ENCODE results near the gene PSD4. TPM values are rescaled to one million over a fixed set of nuclear protein-coding genes. Genes with fewer than 3 reads are reported as not detected.

PSD4 gene
- total RNA-seq, 1 donor from 2014 or later, result 319 TPM

- H3K27ac Mint-ChIP-seq, result no peak overlapping the region
- DNase-seq (ENCODE audit: low spot score), result no peak
- no peak overlapping the region for H3K4me3 Mint-ChIP-seq (ENCODE audit: low read depth)
- H3K4me1 Mint-ChIP-seq (ENCODE audit: low read depth), result peaks cover 19% of the 10 kb centered on the region
- intact Hi-C loops (cut with micrococcal nuclease), result no loop called here
- peaks cover 3% of the 10 kb centered on the region for H3K36me3 Mint-ChIP-seq (ENCODE audit: low read depth)
- H3K9me3 Mint-ChIP-seq, result no peaks in the 10 kb centered on the region
- H3K27me3 Mint-ChIP-seq (ENCODE audit: low read depth), result peaks cover 12% of the 10 kb centered on the region
Measured at GRCh38 chr2:113155331-113155730, 18.4 kb upstream of the PSD4 start.

GRCh38 chr2:113156278-113157117, 17.3 kb upstream of the PSD4 start:
- no peak for DNase-seq (ENCODE audit: low spot score)
- H3K9me3 Mint-ChIP-seq, result no peaks in the 10 kb centered on the region
- peaks cover 12% of the 10 kb centered on the region for H3K27me3 Mint-ChIP-seq (ENCODE audit: low read depth)
- H3K4me1 Mint-ChIP-seq (ENCODE audit: low read depth), result peaks cover 19% of the 10 kb centered on the region
- H3K4me3 Mint-ChIP-seq (ENCODE audit: low read depth), result peak overlapping the region; percentile 64
- H3K27ac Mint-ChIP-seq, result peak overlapping the region; percentile 38
- peaks cover 3% of the 10 kb centered on the region for H3K36me3 Mint-ChIP-seq (ENCODE audit: low read depth)
- intact Hi-C loops (cut with micrococcal nuclease), result loop anchor here (2.0 kb wide), 1 partner anchor 18 kb away; no protein-coding TSS in a partner anchor

GRCh38 chr2:113157118-113157896, 16.5 kb upstream of the PSD4 start:
- intact Hi-C loops (cut with micrococcal nuclease), result loop anchor here (2.0 kb wide), 1 partner anchor 17 kb away; no protein-coding TSS in a partner anchor
- Mint-ChIP-seq H3K4me3 (ENCODE audit: low read depth) (peak overlapping the region; percentile 84), H3K27ac (peak overlapping the region; percentile 38), H3K27me3 (ENCODE audit: low read depth) (peaks cover 12% of the 10 kb centered on the region), H3K9me3 (no peaks in the 10 kb centered on the region), H3K36me3 (ENCODE audit: low read depth) (peaks cover 3% of the 10 kb centered on the region), H3K4me1 (ENCODE audit: low read depth) (peaks cover 19% of the 10 kb centered on the region)
- no peak for DNase-seq (ENCODE audit: low spot score)

GRCh38 chr2:113157897-113158753, 15.6 kb upstream of the PSD4 start:
- Mint-ChIP-seq H3K4me1 (ENCODE audit: low read depth) (peaks cover 26% of the 10 kb centered on the region), H3K9me3 (no peaks in the 10 kb centered on the region), H3K27me3 (ENCODE audit: low read depth) (peaks cover 11% of the 10 kb centered on the region), H3K36me3 (ENCODE audit: low read depth) (peaks cover 3% of the 10 kb centered on the region), H3K27ac (peak overlapping the region; percentile 80), H3K4me3 (ENCODE audit: low read depth) (peak overlapping the region; percentile 84)
- no peak for DNase-seq (ENCODE audit: low spot score)
- intact Hi-C loops (cut with micrococcal nuclease), result loop anchor here (1.0 to 2.0 kb wide), 3 partner anchors 9 to 19 kb away; no protein-coding TSS in a partner anchor

GRCh38 chr2:113158884-113159553, 14.8 kb upstream of the PSD4 start:
- Mint-ChIP-seq H3K27me3 (ENCODE audit: low read depth) (peaks cover 11% of the 10 kb centered on the region), H3K4me1 (ENCODE audit: low read depth) (peaks cover 26% of the 10 kb centered on the region), H3K4me3 (ENCODE audit: low read depth) (no peak overlapping the region), H3K27ac (no peak overlapping the region), H3K9me3 (no peaks in the 10 kb centered on the region), H3K36me3 (ENCODE audit: low read depth) (peaks cover 3% of the 10 kb centered on the region)
- DNase-seq (ENCODE audit: low spot score), result no peak
- intact Hi-C loops (cut with micrococcal nuclease), result loop anchor here (1.0 to 2.0 kb wide), 2 partner anchors 8 to 20 kb away; no protein-coding TSS in a partner anchor

GRCh38 chr2:113160248-113160647, 13.5 kb upstream of the PSD4 start:
- H3K4me3 Mint-ChIP-seq (ENCODE audit: low read depth), result no peak overlapping the region
- no peak for DNase-seq (ENCODE audit: low spot score)
- intact Hi-C loops (cut with micrococcal nuclease), result no loop called here
- peaks cover 32% of the 10 kb centered on the region for H3K4me1 Mint-ChIP-seq (ENCODE audit: low read depth)
- no peaks in the 10 kb centered on the region for H3K9me3 Mint-ChIP-seq
- H3K27me3 Mint-ChIP-seq (ENCODE audit: low read depth), result peaks cover 3% of the 10 kb centered on the region
- peaks cover 3% of the 10 kb centered on the region for H3K36me3 Mint-ChIP-seq (ENCODE audit: low read depth)
- H3K27ac Mint-ChIP-seq, result no peak overlapping the region

GRCh38 chr2:113160962-113161361, 12.8 kb upstream of the PSD4 start:
- Mint-ChIP-seq H3K4me1 (ENCODE audit: low read depth) (peaks cover 32% of the 10 kb centered on the region), H3K9me3 (no peaks in the 10 kb centered on the region), H3K27ac (no peak overlapping the region), H3K4me3 (ENCODE audit: low read depth) (no peak overlapping the region), H3K36me3 (ENCODE audit: low read depth) (peaks cover 3% of the 10 kb centered on the region), H3K27me3 (ENCODE audit: low read depth) (no peaks in the 10 kb centered on the region)
- DNase-seq (ENCODE audit: low spot score), result no peak
- intact Hi-C loops (cut with micrococcal nuclease), result no loop called here

- H3K4me1 Mint-ChIP-seq (ENCODE audit: low read depth), result peaks cover 30% of the 10 kb centered on the region
- no peak overlapping the region for H3K4me3 Mint-ChIP-seq (ENCODE audit: low read depth)
- intact Hi-C loops (cut with micrococcal nuclease), result no loop called here
- no peak for DNase-seq (ENCODE audit: low spot score)
- no peaks in the 10 kb centered on the region for H3K9me3 Mint-ChIP-seq
- no peaks in the 10 kb centered on the region for H3K27me3 Mint-ChIP-seq (ENCODE audit: low read depth)
- H3K27ac Mint-ChIP-seq, result no peak overlapping the region
- H3K36me3 Mint-ChIP-seq (ENCODE audit: low read depth), result peaks cover 3% of the 10 kb centered on the region
Measured at GRCh38 chr2:113162173-113162572, 11.6 kb upstream of the PSD4 start.

- no peaks in the 10 kb centered on the region for H3K9me3 Mint-ChIP-seq
- intact Hi-C loops (cut with micrococcal nuclease), result no loop called here
- no peak for DNase-seq (ENCODE audit: low spot score)
- H3K36me3 Mint-ChIP-seq (ENCODE audit: low read depth), result peaks cover 3% of the 10 kb centered on the region
- no peak overlapping the region for H3K4me3 Mint-ChIP-seq (ENCODE audit: low read depth)
- H3K27ac Mint-ChIP-seq, result no peak overlapping the region
- peaks cover 36% of the 10 kb centered on the region for H3K4me1 Mint-ChIP-seq (ENCODE audit: low read depth)
- no peaks in the 10 kb centered on the region for H3K27me3 Mint-ChIP-seq (ENCODE audit: low read depth)
Measured at GRCh38 chr2:113162869-113163268, 10.9 kb upstream of the PSD4 start.

- no peak overlapping the region for H3K27ac Mint-ChIP-seq
- no peak overlapping the region for H3K4me3 Mint-ChIP-seq (ENCODE audit: low read depth)
- H3K4me1 Mint-ChIP-seq (ENCODE audit: low read depth), result peaks cover 41% of the 10 kb centered on the region
- H3K9me3 Mint-ChIP-seq, result no peaks in the 10 kb centered on the region
- intact Hi-C loops (cut with micrococcal nuclease), result no loop called here
- DNase-seq (ENCODE audit: low spot score), result no peak
- no peaks in the 10 kb centered on the region for H3K27me3 Mint-ChIP-seq (ENCODE audit: low read depth)
- peaks cover 3% of the 10 kb centered on the region for H3K36me3 Mint-ChIP-seq (ENCODE audit: low read depth)
Measured at GRCh38 chr2:113164215-113164929, 9.4 kb upstream of the PSD4 start.

- Mint-ChIP-seq H3K27ac (peak overlapping the region; percentile 2), H3K9me3 (peaks cover 4% of the 10 kb centered on the region), H3K4me1 (ENCODE audit: low read depth) (peaks cover 46% of the 10 kb centered on the region), H3K4me3 (ENCODE audit: low read depth) (no peak overlapping the region), H3K27me3 (ENCODE audit: low read depth) (no peaks in the 10 kb centered on the region), H3K36me3 (ENCODE audit: low read depth) (peaks cover 8% of the 10 kb centered on the region)
- no peak for DNase-seq (ENCODE audit: low spot score)
- intact Hi-C loops (cut with micrococcal nuclease), result no loop called here
Measured at GRCh38 chr2:113164930-113165585, 8.7 kb upstream of the PSD4 start.
